ENCODE data around the gene LGALS14.
A peak's percentile ranks its signal among the peaks of the same experiment; 100 is the strongest.
"Not testable (repeated sequence)": the region's sequence is repeated elsewhere in the genome, so short reads cannot be mapped to it uniquely, and the experiment has no call there.

The LGALS14 gene

DNA sequence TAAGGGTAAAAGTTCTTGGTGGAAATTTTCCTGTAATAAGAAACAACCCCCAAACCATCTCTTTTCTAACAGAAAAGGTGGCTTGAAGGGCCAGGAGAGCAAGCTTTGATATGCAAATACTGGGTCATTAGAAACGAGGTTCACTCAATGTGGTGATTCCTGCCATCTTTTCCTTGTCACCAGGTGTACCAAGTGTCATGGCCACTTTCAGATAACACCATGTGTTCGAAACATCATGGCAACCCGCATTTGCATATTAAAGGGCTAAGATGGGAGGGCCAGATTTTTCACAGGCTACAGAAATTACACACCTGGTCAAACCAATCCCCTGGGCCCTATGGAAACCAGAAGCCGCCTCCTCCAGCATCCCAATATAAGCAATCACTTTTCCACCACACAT lies 33.3 kb upstream of the LGALS14 start:
- H3K36me3 ChIP-seq = no peaks in the 10 kb centered on the region
- no peak for DNase-seq
- TF ChIP-seq, protein P1, sequence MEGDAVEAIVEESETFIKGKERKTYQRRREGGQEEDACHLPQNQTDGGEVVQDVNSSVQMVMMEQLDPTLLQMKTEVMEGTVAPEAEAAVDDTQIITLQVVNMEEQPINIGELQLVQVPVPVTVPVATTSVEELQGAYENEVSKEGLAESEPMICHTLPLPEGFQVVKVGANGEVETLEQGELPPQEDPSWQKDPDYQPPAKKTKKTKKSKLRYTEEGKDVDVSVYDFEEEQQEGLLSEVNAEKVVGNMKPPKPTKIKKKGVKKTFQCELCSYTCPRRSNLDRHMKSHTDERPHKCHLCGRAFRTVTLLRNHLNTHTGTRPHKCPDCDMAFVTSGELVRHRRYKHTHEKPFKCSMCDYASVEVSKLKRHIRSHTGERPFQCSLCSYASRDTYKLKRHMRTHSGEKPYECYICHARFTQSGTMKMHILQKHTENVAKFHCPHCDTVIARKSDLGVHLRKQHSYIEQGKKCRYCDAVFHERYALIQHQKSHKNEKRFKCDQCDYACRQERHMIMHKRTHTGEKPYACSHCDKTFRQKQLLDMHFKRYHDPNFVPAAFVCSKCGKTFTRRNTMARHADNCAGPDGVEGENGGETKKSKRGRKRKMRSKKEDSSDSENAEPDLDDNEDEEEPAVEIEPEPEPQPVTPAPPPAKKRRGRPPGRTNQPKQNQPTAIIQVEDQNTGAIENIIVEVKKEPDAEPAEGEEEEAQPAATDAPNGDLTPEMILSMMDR (IDR thresholded peaks at IDR 0.05; ENCODE audit: low read depth, low read length) = no peak
- no peak overlapping the region for H3K4me3 ChIP-seq (ENCODE audit: low read depth, low read length)
- H3K27ac ChIP-seq = no peak overlapping the region
- peaks cover 46% of the 10 kb centered on the region for H3K27me3 ChIP-seq (ENCODE audit: insufficient read depth, low read depth, severe bottlenecking)
- no peaks in the 10 kb centered on the region for H3K9me3 ChIP-seq (ENCODE audit: severe bottlenecking)

DNA sequence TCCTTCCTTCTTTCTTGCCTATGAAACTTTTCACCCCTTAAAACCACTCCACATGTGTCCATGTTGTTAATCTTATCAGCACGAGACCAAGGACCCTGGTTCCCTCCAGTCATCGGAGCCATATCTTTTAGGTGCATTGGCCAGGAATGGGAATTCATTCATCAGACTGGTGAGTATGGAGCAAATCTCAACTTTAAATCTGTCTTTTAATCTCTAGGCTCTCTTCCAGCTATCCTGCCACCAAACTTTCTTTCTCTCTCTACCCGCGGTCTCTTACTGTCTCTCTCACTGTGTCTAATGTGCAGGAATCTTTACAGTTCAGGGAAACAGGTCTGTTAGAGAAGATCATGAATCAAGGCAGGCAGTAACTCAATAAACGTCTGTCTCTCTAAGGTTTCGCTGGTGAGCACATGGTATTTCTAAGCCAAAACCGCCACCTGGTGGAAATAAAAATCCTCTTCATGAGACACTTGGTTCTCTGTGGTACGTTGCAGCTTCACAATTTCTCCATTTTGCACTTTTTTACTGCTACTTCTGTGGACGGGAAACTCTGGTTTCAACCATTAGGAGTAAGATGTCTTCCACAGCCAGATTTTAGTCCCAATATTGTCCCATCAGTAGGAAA lies 32.4 kb upstream of the LGALS14 start:
- peak; percentile 40 for DNase-seq

DNA sequence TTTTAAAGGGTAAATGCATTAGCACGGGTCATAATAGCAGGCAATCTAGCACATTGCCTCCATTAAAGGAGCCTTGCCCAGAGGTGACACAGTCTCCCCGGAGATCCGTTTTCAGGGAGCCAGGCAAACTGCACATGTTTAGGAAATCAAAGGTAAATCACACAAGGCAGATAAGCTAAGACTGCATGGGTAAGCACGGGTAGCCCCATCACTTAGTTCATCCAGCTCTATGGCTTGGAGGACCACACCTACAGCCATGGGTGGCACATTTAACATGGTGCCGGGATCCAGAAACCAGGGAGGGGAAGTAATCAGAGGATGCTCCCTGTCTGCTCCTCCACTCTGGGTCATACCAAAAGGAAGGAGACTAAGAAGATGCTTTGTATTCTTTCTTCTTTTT lies 31.8 kb upstream of the LGALS14 start:
- TF ChIP-seq, protein P1 (IDR thresholded peaks at IDR 0.05; ENCODE audit: low read depth, low read length) = no peak
- Histone ChIP-seq H3K9me3 (ENCODE audit: severe bottlenecking) (no peaks in the 10 kb centered on the region), H3K27me3 (ENCODE audit: insufficient read depth, low read depth, severe bottlenecking) (peaks cover 52% of the 10 kb centered on the region), H3K36me3 (no peaks in the 10 kb centered on the region), H3K4me3 (ENCODE audit: low read depth, low read length) (no peak overlapping the region), H3K27ac (no peak overlapping the region)
- no peak for DNase-seq

More for the DNA sequence above, 32.4 kb upstream of the LGALS14 start:
- TF ChIP-seq, protein P1 (IDR thresholded peaks at IDR 0.05; ENCODE audit: low read depth, low read length) = peak; percentile 42; the same call in 1 of the 2 replicates
- Histone ChIP-seq H3K4me3 (ENCODE audit: low read depth, low read length) (no peak overlapping the region), H3K27ac (no peak overlapping the region), H3K27me3 (ENCODE audit: insufficient read depth, low read depth, severe bottlenecking) (peaks cover 51% of the 10 kb centered on the region), H3K9me3 (ENCODE audit: severe bottlenecking) (no peaks in the 10 kb centered on the region), H3K36me3 (no peaks in the 10 kb centered on the region)

DNA sequence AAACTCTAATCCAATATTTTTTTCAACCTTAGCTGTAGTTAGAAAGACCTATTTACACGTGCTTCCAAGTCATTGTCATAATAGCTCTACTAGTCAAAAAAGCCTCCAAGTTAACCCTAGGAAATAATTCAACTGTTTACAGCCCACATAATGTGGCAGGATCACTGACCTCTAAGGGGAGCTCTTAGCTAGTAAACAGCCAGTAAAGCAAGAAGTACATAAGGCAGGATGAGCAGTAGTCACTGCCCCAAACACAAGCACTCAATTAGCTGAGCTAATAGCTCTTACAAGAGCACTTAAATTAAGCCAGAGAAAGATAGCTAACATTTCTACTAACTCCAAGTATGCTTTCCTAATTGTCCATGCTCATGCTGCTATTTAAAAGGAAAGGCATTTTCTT lies 30.4 kb upstream of the LGALS14 start:
- H3K36me3 ChIP-seq; H3K9me3 ChIP-seq (ENCODE audit: severe bottlenecking); H3K4me3 ChIP-seq (ENCODE audit: low read depth, low read length); H3K27ac ChIP-seq; DNase-seq: not testable (repeated sequence)
- H3K27me3 ChIP-seq (ENCODE audit: insufficient read depth, low read depth, severe bottlenecking) = peaks cover 66% of the 10 kb centered on the region

DNA sequence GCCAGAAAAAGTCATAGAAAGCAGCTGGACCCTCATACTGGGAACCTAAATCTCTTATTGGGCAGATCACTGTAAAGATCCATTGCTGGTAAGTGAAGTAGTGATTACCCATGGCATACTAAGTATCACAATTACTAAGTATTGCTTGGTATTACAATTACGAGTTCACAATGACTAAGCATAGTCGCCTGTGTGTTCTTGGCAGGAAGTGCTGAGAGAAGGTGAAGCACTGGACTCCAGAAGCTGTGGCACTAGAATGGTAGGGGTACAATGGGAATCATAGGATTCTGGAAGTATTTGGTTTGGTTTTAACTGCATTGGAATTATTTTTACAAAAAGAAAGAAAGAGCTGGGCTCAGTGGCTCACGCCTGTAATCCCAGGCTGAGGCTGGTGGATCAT lies 28.3 kb upstream of the LGALS14 start:
- TF ChIP-seq, protein P1 (IDR thresholded peaks at IDR 0.05; ENCODE audit: low read depth, low read length) = no peak
- Histone ChIP-seq H3K27me3 (ENCODE audit: insufficient read depth, low read depth, severe bottlenecking) (peaks cover 80% of the 10 kb centered on the region), H3K4me3 (ENCODE audit: low read depth, low read length) (no peak overlapping the region), H3K36me3 (no peaks in the 10 kb centered on the region), H3K9me3 (ENCODE audit: severe bottlenecking) (no peaks in the 10 kb centered on the region), H3K27ac (no peak overlapping the region)
- DNase-seq = no peak

DNA sequence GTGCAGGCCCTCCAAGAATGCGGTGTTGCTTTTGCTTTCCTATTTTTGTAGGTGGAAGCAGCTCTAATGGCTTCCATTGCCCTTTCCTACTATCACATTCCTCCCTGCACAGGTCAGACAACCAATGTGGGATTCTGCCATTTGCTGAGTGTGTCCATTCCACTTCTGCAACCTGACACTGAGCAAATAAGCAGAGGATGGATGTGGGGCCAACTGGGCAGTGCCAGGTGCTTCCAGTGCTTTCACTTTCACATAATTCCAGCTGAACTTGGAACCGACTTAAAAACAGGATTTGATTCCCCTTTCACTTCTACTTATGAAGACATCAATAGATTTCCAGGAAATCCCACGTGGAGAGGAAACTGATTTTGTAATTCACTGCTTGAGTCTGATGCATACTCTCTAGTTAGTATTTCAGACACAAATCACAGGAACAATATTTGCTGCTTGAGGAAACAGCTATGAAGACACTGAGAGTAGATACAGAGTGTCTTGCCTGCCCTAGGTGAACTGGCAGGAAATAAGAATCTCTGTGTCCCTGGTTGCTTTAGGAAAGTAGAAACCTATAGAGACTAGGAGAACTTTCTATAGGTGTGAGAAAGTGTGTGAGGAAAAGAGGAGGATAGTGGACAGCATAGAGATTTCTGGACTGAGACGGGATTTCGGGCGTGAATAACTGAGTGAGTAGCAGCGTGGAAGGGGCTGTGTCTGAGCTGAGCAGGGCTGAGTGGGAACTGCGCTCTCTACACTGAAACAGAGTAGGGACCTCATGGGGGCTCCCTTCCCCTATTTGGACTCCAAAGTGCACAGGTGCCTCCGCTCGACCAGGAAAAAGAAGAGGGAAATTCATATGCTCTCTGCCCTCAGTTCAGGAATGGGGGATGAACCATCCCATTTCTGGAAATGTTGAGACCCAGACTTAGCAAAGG lies 26.1 kb upstream of the LGALS14 start:
- Histone ChIP-seq H3K4me3 (ENCODE audit: low read depth, low read length) (no peak overlapping the region), H3K36me3 (no peaks in the 10 kb centered on the region), H3K27ac (no peak overlapping the region), H3K9me3 (ENCODE audit: severe bottlenecking) (no peaks in the 10 kb centered on the region), H3K27me3 (ENCODE audit: insufficient read depth, low read depth, severe bottlenecking) (peaks cover 87% of the 10 kb centered on the region)
- no peak for DNase-seq
- TF ChIP-seq, protein P1 (IDR thresholded peaks at IDR 0.05; ENCODE audit: low read depth, low read length) = no peak
